GM12878 (cell line): ENCODE data around the gene SORBS1.

Source experiments
- CHD1 ChIP-seq: IDR thresholded peaks from 2 replicates; pipeline ENCODE4 v1.6.1; 2012; ENCODE audit warnings: low read depth, low read length, improper control_type of control experiment
- CTCF ChIP-seq, 3 experiments: IDR thresholded peaks in 2 of 3; conservative IDR thresholded peaks in 1 of 3; 2 replicates each; pipeline ENCODE4 v1.5.1; 2011; ENCODE audit warnings: low read depth in 3 of 3, low read length in 3 of 3, mild to moderate bottlenecking in 3 of 3, control low read depth in 2 of 3, moderate library complexity in 2 of 3, inconsistent platforms in 1 of 3, mixed read lengths in 1 of 3; ENCODE audit not compliant: control insufficient read depth in 2 of 3, insufficient read depth in 1 of 3; ENCODE audit errors: extremely low read depth in 1 of 3
- EP300 ChIP-seq, 2 experiments: fragments of 150-350 bp in 1 of 2; IDR thresholded peaks; 2 replicates each; pipeline ENCODE4 v1.6.1; 2011 to 2012; ENCODE audit warnings: low read depth in 2 of 2, low read length in 2 of 2, borderline replicate concordance in 1 of 2, improper control_type of control experiment in 1 of 2, inconsistent platforms in 1 of 2; ENCODE audit not compliant: control insufficient read depth in 1 of 2
- REST ChIP-seq: IDR thresholded peaks from 2 replicates; pipeline ENCODE4 v1.6.1; 2012; ENCODE audit warnings: mild to moderate bottlenecking, low read depth, low read length
- SUPT20H ChIP-seq: IDR thresholded peaks from 2 replicates; pipeline ENCODE4 v1.6.1; 2011; ENCODE audit warnings: low read depth, mild to moderate bottlenecking, low read length, moderate library complexity, borderline replicate concordance; ENCODE audit not compliant: control insufficient read depth

GRCh38 chr10:95337423-95338160 lies 223.6 kb downstream of the SORBS1 start:
- TF ChIP-seq REST (no peak), CTCF (IDR thresholded peaks at IDR 0.05 in 2 of 3, conservative IDR thresholded peaks at IDR 0.05 in 1 of 3; ENCODE audit: control insufficient read depth in 2 of 3, extremely low read depth in 1 of 3, insufficient read depth in 1 of 3, low read depth in 3 of 3, low read length in 3 of 3) (no peak), CHD1 (no peak), EP300 (IDR thresholded peaks at IDR 0.05; ENCODE audit: borderline replicate concordance in 1 of 2, control insufficient read depth in 1 of 2, low read depth in 2 of 2, low read length in 2 of 2) (no peak), SUPT20H (no peak)
